Colonic mucosa (tissue), 4 donors: ENCODE data around the gene HECTD1. TPM values are rescaled to one million over a fixed set of nuclear protein-coding genes. Genes with fewer than 3 reads are reported as not detected.
"Not testable (repeated sequence)": the region's sequence is repeated elsewhere in the genome, so short reads cannot be mapped to it uniquely, and the experiment has no call there.

Experiments used
- DNase-seq: peaks from one replicate; pipeline ENCODE4 v3.0.0-alpha.2; 2020
- H3K27ac ChIP-seq: fragments of 200-600 bp; one replicate; pipeline ENCODE4 v1.8.0; 2021
- H3K27me3 ChIP-seq: fragments of 200-600 bp; one replicate; pipeline ENCODE4 v1.8.0; 2021
- H3K36me3 ChIP-seq: fragments of 200-600 bp; one replicate; pipeline ENCODE4 v1.8.0; 2021
- H3K4me1 ChIP-seq: fragments of 200-600 bp; one replicate; pipeline ENCODE4 v1.8.0; 2021; ENCODE audit warnings: mild to moderate bottlenecking
- H3K4me3 ChIP-seq: fragments of 200-600 bp; one replicate; pipeline ENCODE4 v1.8.0; 2021
- H3K9ac ChIP-seq, 2 donors: one replicate each; pipeline ENCODE4 v1.7.0; 2013; ENCODE audit warnings: control low read depth in 2 of 2, low read depth in 2 of 2, low read length in 2 of 2
- H3K9me3 ChIP-seq: fragments of 200-600 bp; one replicate; pipeline ENCODE4 v1.8.0; 2021
- CTCF ChIP-seq: fragments of 200-600 bp; IDR thresholded peaks from one replicate; pipeline ENCODE4 v1.8.0; 2022; ENCODE audit warnings: antibody characterized with exemption, mild to moderate bottlenecking
- intact Hi-C: fragments of 100-400 bp; cut with DNase I; formaldehyde crosslinking; loops from one replicate; pipeline ENCODE4 v1.14.1; 2022
- total RNA-seq, 2 donors: library from RNA; stranded (reverse); fragmentation: NEBNext Ultra II Directional in 1 of 2; extraction: Animal tissue kit (Norgen Biotek cat#: 25700) in 1 of 2; gene quantifications; one replicate each; pipeline ENCODE4 v1.2.1, GENCODE V29; 2021
- donor health status: healthy.
- donor health status: DM: no; HTN: no; CAD: no.
- donor health status: DM: no; HTN: no; CAD: no.

Gene HECTD1
- total RNA-seq, 2 donors from 2014 or later = 113 to 148 TPM

- H3K4me3 ChIP-seq = peak overlapping the region; percentile 55
- H3K4me1 ChIP-seq = no peaks in the 10 kb centered on the region
- H3K27ac ChIP-seq = peak overlapping the region; percentile 96
- H3K9me3 ChIP-seq = no peaks in the 10 kb centered on the region
- TF ChIP-seq CTCF = no peak
- H3K36me3 ChIP-seq = no peaks in the 10 kb centered on the region
- H3K27me3 ChIP-seq = no peaks in the 10 kb centered on the region
- H3K9ac ChIP-seq = peak overlapping the region; percentile 40 to 93
- no peak for DNase-seq
- intact Hi-C loops = loop anchor here (10.0 kb wide), 1 partner anchor 149 kb away; no protein-coding TSS in a partner anchor
These were observed 1.7 kb downstream of the HECTD1 start for GRCh38 chr14:31205681-31206535.

GRCh38 chr14:31204593-31205534, 2.7 kb downstream of the HECTD1 start:
- H3K4me3 ChIP-seq = peak overlapping the region; percentile 55
- TF ChIP-seq CTCF = no peak
- H3K27ac ChIP-seq = no peak overlapping the region
- H3K36me3 ChIP-seq = no peaks in the 10 kb centered on the region
- no peak overlapping the region for H3K9ac ChIP-seq
- no peaks in the 10 kb centered on the region for H3K9me3 ChIP-seq
- no peak for DNase-seq
- intact Hi-C loops = loop anchor here (10.0 kb wide), 1 partner anchor 150 kb away; no protein-coding TSS in a partner anchor
- no peaks in the 10 kb centered on the region for H3K4me1 ChIP-seq
- H3K27me3 ChIP-seq = no peaks in the 10 kb centered on the region

- not testable (repeated sequence) for DNase-seq, H3K9ac ChIP-seq, H3K27me3 ChIP-seq, H3K36me3 ChIP-seq, H3K4me3 ChIP-seq, H3K9me3 ChIP-seq, H3K4me1 ChIP-seq, H3K27ac ChIP-seq
- intact Hi-C loops = loop anchor here (10.0 kb wide), 1 partner anchor 151 kb away; no protein-coding TSS in a partner anchor
These were observed 3.5 kb downstream of the HECTD1 start for GRCh38 chr14:31203899-31204592.

GRCh38 chr14:31203414-31203742, 4.2 kb downstream of the HECTD1 start:
- DNase-seq = no peak
- Histone ChIP-seq H3K4me3 (no peak overlapping the region), H3K27ac (no peak overlapping the region), H3K9me3 (no peaks in the 10 kb centered on the region), H3K9ac (no peak overlapping the region), H3K36me3 (no peaks in the 10 kb centered on the region), H3K4me1 (no peaks in the 10 kb centered on the region), H3K27me3 (no peaks in the 10 kb centered on the region)
- intact Hi-C loops = loop anchor here (10.0 kb wide), 1 partner anchor 151 kb away; no protein-coding TSS in a partner anchor
- TF ChIP-seq CTCF = no peak

- DNase-seq = no peak
- no peak overlapping the region for H3K9ac ChIP-seq
- intact Hi-C loops = loop anchor here (10.0 kb wide), 1 partner anchor 154 kb away; no protein-coding TSS in a partner anchor
These were observed 6.5 kb downstream of the HECTD1 start for GRCh38 chr14:31201111-31201510.

More at GRCh38 chr14:31201111-31201510, 6.5 kb downstream of the HECTD1 start:
- no peaks in the 10 kb centered on the region for H3K9me3 ChIP-seq
- no peak overlapping the region for H3K4me3 ChIP-seq
- no peaks in the 10 kb centered on the region for H3K4me1 ChIP-seq
- H3K27ac ChIP-seq = no peak overlapping the region
- no peaks in the 10 kb centered on the region for H3K27me3 ChIP-seq
- no peak for TF ChIP-seq CTCF
- H3K36me3 ChIP-seq = no peaks in the 10 kb centered on the region
